Adipocyte (in vitro differentiated cells): ENCODE results near the gene A2ML1.

Experiments
- DNase-seq: peaks from one replicate; pipeline ENCODE4 v3.0.0-alpha.2; 2015; ENCODE audit warnings: low read depth
- H3K27me3 ChIP-seq: replicated peaks from 2 replicates; pipeline ENCODE4 v1.7.0; 2013; ENCODE audit warnings: mild to moderate bottlenecking, low read length, moderate library complexity; ENCODE audit not compliant: control insufficient read depth, insufficient read depth
- H3K36me3 ChIP-seq: 2 replicates; pipeline ENCODE4 v1.7.0; 2013; ENCODE audit warnings: low read length, mild to moderate bottlenecking, moderate library complexity; ENCODE audit not compliant: control insufficient read depth, insufficient read depth, severe bottlenecking
- H3K4me1 ChIP-seq: 2 replicates; pipeline ENCODE4 v1.7.0; 2013; ENCODE audit warnings: mild to moderate bottlenecking, low read length, moderate library complexity; ENCODE audit not compliant: control insufficient read depth, insufficient read depth
- H3K4me3 ChIP-seq: 2 replicates; pipeline ENCODE4 v1.7.0; 2013; ENCODE audit warnings: mild to moderate bottlenecking, low read length, moderate library complexity
- H3K9ac ChIP-seq: 2 replicates; pipeline ENCODE4 v1.7.0; 2013; ENCODE audit warnings: mild to moderate bottlenecking, low read length, moderate library complexity
- H3K9me3 ChIP-seq: 2 replicates; pipeline ENCODE4 v1.7.0; 2013; ENCODE audit warnings: mild to moderate bottlenecking, low read length, moderate library complexity; ENCODE audit not compliant: control insufficient read depth

A2ML1 gene

GRCh38 chr12:8860165-8860961 is 37.9 kb downstream of the A2ML1 start:
- peak; percentile 65 for DNase-seq
- H3K9me3 ChIP-seq: no peaks in the 10 kb centered on the region
- H3K36me3 ChIP-seq: no peaks in the 10 kb centered on the region
- no peaks in the 10 kb centered on the region for H3K4me1 ChIP-seq
- no peak overlapping the region for H3K9ac ChIP-seq
- no peak overlapping the region for H3K4me3 ChIP-seq
- H3K27me3 ChIP-seq: no peaks in the 10 kb centered on the region

GRCh38 chr12:8866429-8866828 is 44.0 kb downstream of the A2ML1 start:
- Histone ChIP-seq H3K9me3 (no peaks in the 10 kb centered on the region), H3K36me3 (no peaks in the 10 kb centered on the region), H3K4me3 (no peak overlapping the region), H3K9ac (no peak overlapping the region), H3K27me3 (no peaks in the 10 kb centered on the region), H3K4me1 (peaks cover 3% of the 10 kb centered on the region)
- no peak for DNase-seq

DNA sequence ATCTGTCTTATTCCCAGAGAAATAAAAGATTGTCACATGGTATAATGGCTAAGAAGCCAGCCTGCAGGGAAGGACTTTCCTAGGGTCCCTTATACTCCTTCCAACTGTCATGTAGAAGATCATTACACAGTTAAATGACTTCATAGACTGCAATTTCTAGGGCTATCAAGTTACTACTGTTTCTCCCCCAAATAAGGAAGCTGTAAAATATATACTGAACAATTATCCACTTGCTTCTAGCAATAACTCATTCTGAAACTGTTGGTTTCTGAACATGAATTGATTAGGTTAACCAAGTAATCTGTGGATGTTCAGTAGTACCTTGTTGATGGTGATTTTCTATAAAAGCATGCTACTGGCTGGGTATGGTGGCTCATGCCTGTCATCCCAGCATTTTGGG is 44.6 kb downstream of the A2ML1 start:
- Histone ChIP-seq H3K9me3 (no peaks in the 10 kb centered on the region), H3K4me3 (no peak overlapping the region), H3K9ac (no peak overlapping the region), H3K36me3 (no peaks in the 10 kb centered on the region), H3K27me3 (no peaks in the 10 kb centered on the region), H3K4me1 (peaks cover 3% of the 10 kb centered on the region)
- DNase-seq: no peak

- Histone ChIP-seq H3K9me3 (no peaks in the 10 kb centered on the region), H3K36me3 (no peaks in the 10 kb centered on the region), H3K9ac (no peak overlapping the region), H3K4me1 (peaks cover 3% of the 10 kb centered on the region), H3K27me3 (no peaks in the 10 kb centered on the region), H3K4me3 (no peak overlapping the region)
- no peak for DNase-seq
Measured at GRCh38 chr12:8867786-8868185, 45.4 kb downstream of the A2ML1 start.

DNA sequence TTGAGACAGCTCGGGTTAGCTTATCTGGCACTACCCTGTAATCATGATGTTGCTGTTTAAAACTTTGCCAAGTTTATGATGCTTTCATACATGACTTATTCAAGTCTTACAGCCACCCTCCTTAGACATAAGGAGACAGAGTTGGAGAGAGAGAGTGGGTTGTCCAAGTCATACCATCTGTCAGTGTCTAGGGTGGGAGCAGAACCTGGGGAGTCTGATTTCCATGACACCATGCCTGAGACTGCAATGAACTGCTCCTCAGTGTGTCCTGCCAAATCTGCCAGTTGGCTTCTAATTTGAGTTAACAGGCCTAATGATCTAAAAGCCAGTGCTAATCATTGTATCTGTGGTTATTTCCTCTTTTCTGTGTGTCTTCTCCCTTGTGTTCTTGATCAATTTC is 48.2 kb downstream of the A2ML1 start:
- Histone ChIP-seq H3K9ac (no peak overlapping the region), H3K27me3 (no peaks in the 10 kb centered on the region), H3K4me1 (peaks cover 3% of the 10 kb centered on the region), H3K4me3 (no peak overlapping the region), H3K36me3 (no peaks in the 10 kb centered on the region), H3K9me3 (no peaks in the 10 kb centered on the region)
- no peak for DNase-seq

- Histone ChIP-seq H3K27me3 (no peaks in the 10 kb centered on the region), H3K36me3 (no peaks in the 10 kb centered on the region), H3K9ac (no peak overlapping the region), H3K9me3 (no peaks in the 10 kb centered on the region), H3K4me1 (peaks cover 3% of the 10 kb centered on the region), H3K4me3 (no peak overlapping the region)
- no peak for DNase-seq
Measured at GRCh38 chr12:8871068-8871467, 48.6 kb downstream of the A2ML1 start.

- Histone ChIP-seq H3K36me3 (no peaks in the 10 kb centered on the region), H3K4me3 (no peak overlapping the region)
- no peak for DNase-seq
Measured at GRCh38 chr12:8876887-8877286, 54.5 kb downstream of the A2ML1 start.

DNA sequence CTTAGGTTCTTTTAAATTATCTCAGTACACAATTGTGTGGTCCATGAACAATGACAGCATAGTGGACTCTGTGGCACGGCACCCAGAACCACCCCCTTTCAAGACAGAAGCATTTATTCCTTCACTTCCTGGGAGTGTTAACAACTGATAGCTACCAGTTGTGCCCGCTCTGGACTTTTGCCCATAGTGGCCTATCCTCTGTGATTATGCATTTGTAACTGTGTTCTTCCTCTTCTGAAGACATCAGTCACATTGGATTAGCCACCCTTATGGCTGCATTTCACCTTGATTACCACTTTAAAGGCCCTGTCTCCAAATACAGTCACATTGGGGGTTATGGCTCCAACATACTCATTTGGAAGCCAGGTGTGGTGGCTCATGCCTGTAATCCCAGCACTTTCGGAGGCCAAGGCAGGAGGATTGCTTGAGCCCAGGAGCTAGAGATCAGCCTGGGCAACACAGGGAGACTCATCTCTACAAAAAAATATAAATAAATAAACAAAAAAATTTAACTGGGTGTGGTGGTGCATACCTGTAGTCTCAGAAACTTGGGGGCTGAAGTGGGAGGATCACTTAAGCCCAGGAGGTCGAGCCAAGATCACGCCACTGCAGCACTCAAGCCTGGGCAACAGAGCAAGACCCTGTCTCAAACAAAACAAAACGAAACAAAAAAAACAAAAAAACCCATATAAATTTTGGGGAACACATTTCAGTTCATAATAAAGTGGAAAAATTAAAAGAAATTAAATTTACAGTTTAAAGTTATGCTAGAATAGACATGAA is 64.3 kb downstream of the A2ML1 start:
- Histone ChIP-seq H3K4me3 (no peak overlapping the region), H3K9ac (no peak overlapping the region), H3K27me3 (no peaks in the 10 kb centered on the region), H3K4me1 (no peaks in the 10 kb centered on the region), H3K9me3 (no peaks in the 10 kb centered on the region), H3K36me3 (no peaks in the 10 kb centered on the region)
- no peak for DNase-seq

More at GRCh38 chr12:8876887-8877286, 54.5 kb downstream of the A2ML1 start:
- H3K9ac ChIP-seq: no peak overlapping the region
- no peaks in the 10 kb centered on the region for H3K9me3 ChIP-seq
- no peaks in the 10 kb centered on the region for H3K4me1 ChIP-seq
- peaks cover 3% of the 10 kb centered on the region for H3K27me3 ChIP-seq

DNA sequence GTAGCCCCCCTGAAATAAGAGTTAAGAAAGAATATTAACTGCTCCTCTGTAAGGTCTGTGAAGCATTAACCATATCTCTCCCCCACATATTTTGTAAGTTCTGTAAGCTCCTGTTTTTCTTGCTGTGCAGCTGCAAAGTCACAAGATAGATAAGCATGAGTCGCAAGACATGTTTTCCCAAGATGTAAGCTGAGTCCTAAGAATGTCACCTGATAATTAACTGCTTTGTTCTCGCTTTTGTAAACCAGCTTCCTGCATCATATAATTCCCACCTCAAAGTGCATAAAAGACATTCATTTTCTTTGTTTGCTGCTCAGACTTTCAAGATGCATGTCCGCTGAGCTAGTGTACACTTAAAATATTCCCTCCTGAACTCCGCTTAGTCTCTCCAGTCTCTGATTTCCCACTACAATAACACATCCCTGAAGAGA is 64.9 kb downstream of the A2ML1 start:
- H3K36me3 ChIP-seq: no peaks in the 10 kb centered on the region
- no peak overlapping the region for H3K9ac ChIP-seq
- H3K4me1 ChIP-seq: no peaks in the 10 kb centered on the region
- DNase-seq: no peak
- H3K4me3 ChIP-seq: no peak overlapping the region
- H3K9me3 ChIP-seq: no peaks in the 10 kb centered on the region
- H3K27me3 ChIP-seq: no peaks in the 10 kb centered on the region

- peak overlapping the region; percentile 91 for H3K4me3 ChIP-seq
Measured at GRCh38 chr12:8890313-8891085, 68.1 kb downstream of the A2ML1 start.

DNA sequence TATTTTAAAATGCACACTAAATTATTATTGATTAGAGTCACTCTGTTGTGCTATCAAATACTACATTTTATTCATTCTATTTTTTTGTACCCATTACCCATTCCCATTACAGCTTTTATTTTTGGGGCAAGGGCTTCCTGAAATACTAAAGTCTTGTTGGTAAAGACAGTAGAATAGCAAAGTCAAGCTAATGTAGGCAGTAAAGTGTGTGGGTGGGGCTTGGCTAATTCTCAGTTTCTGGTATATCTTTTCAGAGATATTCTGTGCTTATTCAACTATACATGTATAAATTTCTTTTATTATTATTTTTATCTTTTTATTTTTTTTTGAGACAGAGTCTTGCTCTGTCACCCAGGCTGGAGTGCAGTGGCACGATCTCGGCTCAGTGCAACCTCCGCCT is 69.6 kb downstream of the A2ML1 start:
- Histone ChIP-seq H3K4me3 (no peak overlapping the region), H3K4me1 (no peaks in the 10 kb centered on the region), H3K27me3 (no peaks in the 10 kb centered on the region), H3K9me3 (no peaks in the 10 kb centered on the region), H3K9ac (no peak overlapping the region), H3K36me3 (no peaks in the 10 kb centered on the region)
- no peak for DNase-seq

More at GRCh38 chr12:8890313-8891085, 68.1 kb downstream of the A2ML1 start:
- H3K36me3 ChIP-seq: no peaks in the 10 kb centered on the region
- H3K4me1 ChIP-seq: no peaks in the 10 kb centered on the region
- H3K9ac ChIP-seq: peak overlapping the region; percentile 82
- H3K27me3 ChIP-seq: no peaks in the 10 kb centered on the region
- H3K9me3 ChIP-seq: no peaks in the 10 kb centered on the region
- peak; percentile 85 for DNase-seq
